Measurements from ENCODE around the gene CNGA3. TPM values are rescaled to one million over a fixed set of nuclear protein-coding genes. Genes with fewer than 3 reads are reported as not detected.
"Not testable (repeated sequence)": the region's sequence is repeated elsewhere in the genome, so short reads cannot be mapped to it uniquely, and the experiment has no call there.

CNGA3 gene
- total and polyA plus RNA-seq, 7 experiments from 2014 or later: not detected

DNA sequence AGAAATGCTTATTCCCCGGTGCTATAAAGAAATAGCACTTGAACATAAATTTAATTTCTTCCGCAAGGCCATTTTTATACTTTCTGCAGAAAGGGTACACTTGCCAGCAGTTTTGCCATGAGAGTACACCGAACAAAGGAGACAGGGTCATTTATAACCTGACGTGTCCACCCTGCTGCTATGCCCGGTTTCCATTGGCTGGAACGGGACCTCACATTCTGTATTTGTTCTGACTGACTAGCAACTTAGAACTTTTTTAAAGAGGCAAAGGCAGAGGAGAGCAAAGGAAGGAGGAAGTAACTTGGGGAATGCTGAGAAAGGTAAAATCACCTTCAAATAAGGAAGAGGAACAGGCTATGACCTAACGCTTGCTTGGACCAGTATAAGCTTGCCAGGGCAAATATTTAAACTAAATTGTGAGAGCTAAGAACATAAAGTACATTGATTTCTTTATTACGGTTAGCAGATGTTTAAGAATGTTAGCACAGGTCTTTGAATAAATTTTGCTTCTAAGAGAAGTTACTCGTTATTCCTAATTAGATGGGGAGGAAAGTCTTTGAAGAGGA lies 39.0 kb upstream of the CNGA3 start:
- ATAC-seq; intact Hi-C loops (cut with micrococcal nuclease): not testable (repeated sequence)

DNA sequence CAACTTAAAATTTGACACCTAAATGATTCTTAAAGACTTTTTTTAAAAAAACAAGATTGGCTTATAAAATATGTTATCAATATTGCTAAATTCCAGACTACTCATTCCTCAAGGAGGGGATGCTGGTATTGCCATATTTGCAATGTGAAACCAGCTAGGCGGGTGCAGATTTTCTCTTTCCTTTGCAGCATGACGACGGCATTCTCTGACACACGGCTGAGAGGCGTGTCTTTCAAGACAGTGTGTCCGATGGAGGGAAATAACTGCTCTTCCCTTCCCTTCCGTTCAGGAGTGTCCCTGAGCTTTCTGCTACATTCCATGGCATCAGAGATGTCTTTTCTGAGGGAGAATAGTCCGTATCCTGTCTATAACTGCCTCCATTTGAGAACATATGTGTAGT lies 38.2 kb upstream of the CNGA3 start:
- intact Hi-C loops (cut with micrococcal nuclease): no loop called here
- CTCF ChIA-PET: no interaction called here

More for the DNA sequence above, 39.0 kb upstream of the CNGA3 start:
- CTCF ChIA-PET; H3K9me3 Mint-ChIP-seq; POLR2A ChIA-PET; H3K36me3 Mint-ChIP-seq; H3K27ac ChIP-seq (ENCODE audit: low read depth, low read length); H3K9me3 ChIP-seq (ENCODE audit: control insufficient read depth in 2 of 3, low read length in 3 of 3); H3K4me1 ChIP-seq (ENCODE audit: control insufficient read depth in 2 of 2, insufficient read depth in 2 of 2, low read length in 2 of 2); DNase-seq; H3K4me3 Mint-ChIP-seq; H3K4me1 Mint-ChIP-seq; H3K36me3 ChIP-seq (ENCODE audit: control insufficient read depth in 2 of 3, insufficient read depth in 3 of 3, low read length in 3 of 3); H3K27me3 ChIP-seq (ENCODE audit: control insufficient read depth in 2 of 2, insufficient read depth in 2 of 2, low read length in 2 of 2); H3K4me3 ChIP-seq (ENCODE audit: low read length): not testable (repeated sequence)
- Mint-ChIP-seq H3K27ac (peak overlapping the region in 1 of 9 donors; percentile 41), H3K27me3 (peaks cover 14 to 49% (median 42%) of the 10 kb centered on the region in 5 donors)

DNA sequence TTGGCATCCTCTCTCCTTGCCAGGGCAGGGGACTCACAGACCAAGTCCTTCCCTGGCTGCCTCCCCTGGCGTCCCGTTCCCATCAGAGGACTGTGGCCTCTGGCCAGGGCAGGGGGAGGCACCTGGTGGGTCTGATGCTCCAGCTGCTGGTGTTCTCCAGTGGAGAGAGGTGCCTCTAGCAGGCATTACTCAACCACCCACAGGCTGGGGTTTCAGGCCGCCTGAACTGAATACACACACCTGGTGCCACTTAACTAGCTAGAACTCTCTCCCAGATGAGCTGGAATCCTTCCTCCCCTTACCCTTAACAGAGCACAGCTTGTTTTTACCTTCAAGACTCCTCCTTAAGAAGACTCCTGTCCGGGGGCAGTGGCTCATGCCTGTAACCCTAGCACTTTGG lies 37.7 kb upstream of the CNGA3 start:
- H3K27ac ChIP-seq (ENCODE audit: low read depth, low read length): no peak overlapping the region
- H3K27ac Mint-ChIP-seq: no peak overlapping the region
- intact Hi-C loops (cut with micrococcal nuclease): no loop called here
- ChIA-PET CTCF (no interaction called here), POLR2A (no interaction called here)
- H3K36me3 ChIP-seq (ENCODE audit: control insufficient read depth in 2 of 3, insufficient read depth in 3 of 3, low read length in 3 of 3): no peaks in the 10 kb centered on the region
- H3K27me3 ChIP-seq (ENCODE audit: control insufficient read depth in 2 of 2, insufficient read depth in 2 of 2, low read length in 2 of 2): no peaks in the 10 kb centered on the region
- no peaks in the 10 kb centered on the region for H3K4me1 Mint-ChIP-seq
- ATAC-seq: no peak
- no peak overlapping the region for H3K4me3 ChIP-seq (ENCODE audit: low read length)
- DNase-seq: no peak
- H3K9me3 Mint-ChIP-seq: peaks cover 0 to 4% (median 0%) of the 10 kb centered on the region in 11 donors
- H3K4me1 ChIP-seq (ENCODE audit: control insufficient read depth in 2 of 2, insufficient read depth in 2 of 2, low read length in 2 of 2): no peaks in the 10 kb centered on the region
- no peak overlapping the region for H3K4me3 Mint-ChIP-seq
- no peaks in the 10 kb centered on the region for H3K9me3 ChIP-seq (ENCODE audit: control insufficient read depth in 2 of 3, low read length in 3 of 3)
- H3K36me3 Mint-ChIP-seq: no peaks in the 10 kb centered on the region
- H3K27me3 Mint-ChIP-seq: peaks cover 14 to 44% (median 38%) of the 10 kb centered on the region in 5 donors

More for the DNA sequence above, 38.2 kb upstream of the CNGA3 start:
- Histone ChIP-seq H3K4me3 (ENCODE audit: low read length) (no peak overlapping the region), H3K27ac (ENCODE audit: low read depth, low read length) (no peak overlapping the region), H3K36me3 (ENCODE audit: control insufficient read depth in 2 of 3, insufficient read depth in 3 of 3, low read length in 3 of 3) (no peaks in the 10 kb centered on the region), H3K4me1 (ENCODE audit: control insufficient read depth in 2 of 2, insufficient read depth in 2 of 2, low read length in 2 of 2) (no peaks in the 10 kb centered on the region), H3K27me3 (ENCODE audit: control insufficient read depth in 2 of 2, insufficient read depth in 2 of 2, low read length in 2 of 2) (no peaks in the 10 kb centered on the region), H3K9me3 (ENCODE audit: control insufficient read depth in 2 of 3, low read length in 3 of 3) (no peaks in the 10 kb centered on the region)
- no peaks in the 10 kb centered on the region for H3K4me1 Mint-ChIP-seq
- peaks cover 11 to 41% (median 41%) of the 10 kb centered on the region in 5 donors for H3K27me3 Mint-ChIP-seq
- POLR2A ChIA-PET: no interaction called here
- ATAC-seq: no peak
- no peak for DNase-seq
- H3K4me3 Mint-ChIP-seq: no peak overlapping the region
- peaks cover 0 to 4% (median 0%) of the 10 kb centered on the region in 11 donors for H3K9me3 Mint-ChIP-seq
- H3K36me3 Mint-ChIP-seq: no peaks in the 10 kb centered on the region
- no peak overlapping the region for H3K27ac Mint-ChIP-seq

DNA sequence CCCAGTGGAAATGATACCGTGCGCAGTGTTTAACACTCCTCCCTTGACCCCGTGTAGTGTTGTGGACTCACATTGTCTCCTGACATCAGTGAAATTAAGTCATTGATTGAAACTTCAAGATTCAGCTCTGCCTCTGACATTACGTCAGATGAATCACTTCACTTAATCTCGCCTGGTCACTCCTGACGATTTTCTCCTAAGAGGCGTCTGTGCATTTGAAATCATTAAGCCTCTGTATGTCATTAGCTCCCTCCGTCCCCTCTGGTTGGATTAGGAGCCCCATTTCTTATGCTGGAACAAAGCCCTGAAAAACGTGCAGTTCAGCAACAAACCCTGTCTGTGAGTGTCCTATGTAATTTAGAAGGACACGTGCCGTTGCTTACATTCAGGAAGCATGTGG lies 36.7 kb upstream of the CNGA3 start:
- ChIA-PET CTCF (no interaction called here), POLR2A (no interaction called here)
- Histone ChIP-seq H3K9me3 (ENCODE audit: control insufficient read depth in 2 of 3, low read length in 3 of 3) (no peaks in the 10 kb centered on the region), H3K36me3 (ENCODE audit: control insufficient read depth in 2 of 3, insufficient read depth in 3 of 3, low read length in 3 of 3) (no peaks in the 10 kb centered on the region), H3K27ac (ENCODE audit: low read depth, low read length) (no peak overlapping the region), H3K27me3 (ENCODE audit: control insufficient read depth in 2 of 2, insufficient read depth in 2 of 2, low read length in 2 of 2) (no peaks in the 10 kb centered on the region), H3K4me3 (ENCODE audit: low read length) (no peak overlapping the region), H3K4me1 (ENCODE audit: control insufficient read depth in 2 of 2, insufficient read depth in 2 of 2, low read length in 2 of 2) (no peaks in the 10 kb centered on the region)
- DNase-seq (no peak), ATAC-seq (no peak)
- no peak overlapping the region for H3K4me3 Mint-ChIP-seq
- H3K9me3 Mint-ChIP-seq: peaks cover 0 to 4% (median 0%) of the 10 kb centered on the region in 11 donors
- no peak overlapping the region for H3K27ac Mint-ChIP-seq
- no peaks in the 10 kb centered on the region for H3K36me3 Mint-ChIP-seq
- intact Hi-C loops (cut with micrococcal nuclease): no loop called here
- H3K4me1 Mint-ChIP-seq: no peaks in the 10 kb centered on the region
- peaks cover 19 to 51% (median 39%) of the 10 kb centered on the region in 5 donors for H3K27me3 Mint-ChIP-seq

DNA sequence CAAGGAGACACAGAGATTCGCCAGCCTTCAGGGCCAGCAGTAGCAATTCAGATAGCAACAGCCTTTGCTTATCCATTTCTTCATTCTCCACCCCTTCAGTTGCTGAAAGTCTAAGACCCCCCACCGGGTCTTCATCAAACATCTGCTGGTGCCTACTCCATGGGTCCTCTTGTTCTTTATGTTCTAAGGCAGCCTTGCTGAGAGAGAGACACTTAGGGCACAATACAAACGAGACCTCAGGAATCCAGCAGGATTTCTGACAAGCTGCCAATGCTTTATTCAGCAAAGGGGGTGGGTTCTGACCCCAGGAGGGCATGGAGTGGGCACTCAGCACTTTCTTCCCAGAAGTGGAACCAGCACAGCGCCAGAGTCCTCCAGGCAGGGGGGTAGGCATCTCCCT lies 36.2 kb upstream of the CNGA3 start:
- ChIA-PET CTCF (no interaction called here), POLR2A (no interaction called here)
- Histone ChIP-seq H3K27ac (ENCODE audit: low read depth, low read length) (no peak overlapping the region), H3K27me3 (ENCODE audit: control insufficient read depth in 2 of 2, insufficient read depth in 2 of 2, low read length in 2 of 2) (no peaks in the 10 kb centered on the region), H3K36me3 (ENCODE audit: control insufficient read depth in 2 of 3, insufficient read depth in 3 of 3, low read length in 3 of 3) (no peaks in the 10 kb centered on the region), H3K4me3 (ENCODE audit: low read length) (no peak overlapping the region), H3K4me1 (ENCODE audit: control insufficient read depth in 2 of 2, insufficient read depth in 2 of 2, low read length in 2 of 2) (no peaks in the 10 kb centered on the region), H3K9me3 (ENCODE audit: control insufficient read depth in 2 of 3, low read length in 3 of 3) (no peaks in the 10 kb centered on the region)
- Mint-ChIP-seq H3K36me3 (no peaks in the 10 kb centered on the region), H3K4me1 (no peaks in the 10 kb centered on the region), H3K4me3 (no peak overlapping the region), H3K27me3 (peaks cover 19 to 47% (median 35%) of the 10 kb centered on the region in 5 donors), H3K9me3 (peaks cover 0 to 4% (median 0%) of the 10 kb centered on the region in 11 donors), H3K27ac (no peak overlapping the region)
- no peak for DNase-seq
- intact Hi-C loops (cut with micrococcal nuclease): no loop called here
- ATAC-seq: no peak

DNA sequence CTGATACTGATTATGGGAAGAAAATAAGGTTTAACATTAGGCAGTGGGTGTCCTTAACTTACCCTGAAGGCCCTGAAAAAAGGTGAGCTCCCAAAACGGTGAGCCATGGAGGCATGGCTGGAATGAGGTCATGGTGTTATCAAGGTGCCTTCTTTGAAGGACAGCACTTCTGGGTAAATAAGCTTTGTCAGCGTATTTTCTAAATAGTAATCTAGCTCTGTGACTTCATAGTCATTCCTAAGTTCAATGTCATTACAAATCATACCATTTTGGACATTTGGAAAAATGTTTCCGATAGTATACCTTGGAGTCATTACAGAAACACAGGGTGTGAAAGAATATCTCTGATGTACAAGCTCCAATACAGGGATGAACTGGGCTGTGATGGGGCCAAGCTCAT lies 35.2 kb upstream of the CNGA3 start:
- Histone ChIP-seq H3K9me3 (ENCODE audit: control insufficient read depth in 2 of 3, low read length in 3 of 3) (no peaks in the 10 kb centered on the region), H3K4me3 (ENCODE audit: low read length) (no peak overlapping the region), H3K27ac (ENCODE audit: low read depth, low read length) (no peak overlapping the region), H3K4me1 (ENCODE audit: control insufficient read depth in 2 of 2, insufficient read depth in 2 of 2, low read length in 2 of 2) (no peaks in the 10 kb centered on the region), H3K27me3 (ENCODE audit: control insufficient read depth in 2 of 2, insufficient read depth in 2 of 2, low read length in 2 of 2) (no peaks in the 10 kb centered on the region), H3K36me3 (ENCODE audit: control insufficient read depth in 2 of 3, insufficient read depth in 3 of 3, low read length in 3 of 3) (no peaks in the 10 kb centered on the region)
- no peak for ATAC-seq
- no peak for DNase-seq
- ChIA-PET POLR2A (no interaction called here), CTCF (interaction anchor here (0.6 kb wide), 2 partner anchors 70 to 1317 kb away, joined by 3 read pairs; no protein-coding TSS in a partner anchor)
- H3K4me1 Mint-ChIP-seq: no peaks in the 10 kb centered on the region
- H3K36me3 Mint-ChIP-seq: peaks cover 0 to 6% (median 0%) of the 10 kb centered on the region in 5 donors
- peaks cover 15 to 36% (median 30%) of the 10 kb centered on the region in 5 donors for H3K27me3 Mint-ChIP-seq
- H3K27ac Mint-ChIP-seq: no peak overlapping the region
- peaks cover 0 to 2% (median 0%) of the 10 kb centered on the region in 11 donors for H3K9me3 Mint-ChIP-seq
- H3K4me3 Mint-ChIP-seq: no peak overlapping the region
- intact Hi-C loops (cut with micrococcal nuclease): no loop called here

DNA sequence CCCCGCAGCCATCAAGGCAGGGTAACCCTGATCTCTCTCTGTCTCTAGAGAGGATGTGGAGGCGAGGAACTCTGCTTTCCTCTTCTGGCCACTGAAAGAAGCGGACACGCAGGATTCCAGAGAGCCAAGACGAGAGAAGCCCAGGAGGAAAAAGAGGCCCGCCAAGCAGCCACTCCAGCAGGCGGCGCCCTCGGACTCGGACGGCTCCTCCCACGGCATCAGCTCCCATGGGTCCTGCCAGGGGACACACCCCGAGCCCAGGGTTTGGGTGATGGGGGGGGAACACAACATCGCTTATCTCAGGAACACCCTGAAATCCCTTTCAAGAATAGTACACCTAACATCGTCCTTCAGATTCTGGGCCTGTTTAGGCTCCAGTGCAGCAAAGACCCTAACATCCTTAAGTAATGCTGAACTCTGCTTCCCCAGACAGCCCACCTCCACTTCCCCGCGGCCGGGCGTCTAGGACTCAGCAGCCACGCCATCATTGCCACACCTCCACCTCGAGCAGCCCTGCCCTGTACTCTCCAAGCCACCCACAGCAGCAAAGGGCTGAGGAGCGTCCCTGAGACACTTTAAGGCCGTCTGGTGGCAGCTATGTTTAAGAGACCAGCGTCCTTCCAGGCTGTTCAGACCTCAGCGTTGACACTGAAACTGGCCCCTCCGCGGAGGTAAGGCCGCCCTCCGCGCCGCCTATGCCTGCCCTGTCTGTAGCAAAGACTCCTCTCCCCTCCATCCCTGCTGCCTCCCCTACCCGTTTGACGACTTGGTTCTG lies 34.3 kb upstream of the CNGA3 start:
- Mint-ChIP-seq H3K4me1 (no peaks in the 10 kb centered on the region), H3K36me3 (peaks cover 0 to 6% (median 0%) of the 10 kb centered on the region in 5 donors), H3K9me3 (peaks cover 0 to 4% (median 0%) of the 10 kb centered on the region in 11 donors), H3K27ac (no peak overlapping the region), H3K4me3 (no peak overlapping the region), H3K27me3 (peaks cover 15 to 41% (median 27%) of the 10 kb centered on the region in 5 donors)
- no peak for DNase-seq
- Histone ChIP-seq H3K27me3 (ENCODE audit: control insufficient read depth in 2 of 2, insufficient read depth in 2 of 2, low read length in 2 of 2) (no peaks in the 10 kb centered on the region), H3K36me3 (ENCODE audit: control insufficient read depth in 2 of 3, insufficient read depth in 3 of 3, low read length in 3 of 3) (no peaks in the 10 kb centered on the region), H3K4me3 (ENCODE audit: low read length) (no peak overlapping the region), H3K9me3 (ENCODE audit: control insufficient read depth in 2 of 3, low read length in 3 of 3) (no peaks in the 10 kb centered on the region), H3K27ac (ENCODE audit: low read depth, low read length) (no peak overlapping the region), H3K4me1 (ENCODE audit: control insufficient read depth in 2 of 2, insufficient read depth in 2 of 2, low read length in 2 of 2) (no peaks in the 10 kb centered on the region)
- ATAC-seq: no peak
- POLR2A ChIA-PET: no interaction called here
- CTCF ChIA-PET: no interaction called here
- intact Hi-C loops (cut with micrococcal nuclease): no loop called here

Data from naive thymus-derived CD4-positive, alpha-beta T cell (primary cell).